ENCODE results near the gene ZDHHC1. TPM values are rescaled to one million over a fixed set of nuclear protein-coding genes. Genes with fewer than 3 reads are reported as not detected.
"Not testable (repeated sequence)": the region's sequence is repeated elsewhere in the genome, so short reads cannot be mapped to it uniquely, and the experiment has no call there.

ZDHHC1 gene
- total RNA-seq, 1 experiment from 2014 or later = 4.1 TPM

DNA sequence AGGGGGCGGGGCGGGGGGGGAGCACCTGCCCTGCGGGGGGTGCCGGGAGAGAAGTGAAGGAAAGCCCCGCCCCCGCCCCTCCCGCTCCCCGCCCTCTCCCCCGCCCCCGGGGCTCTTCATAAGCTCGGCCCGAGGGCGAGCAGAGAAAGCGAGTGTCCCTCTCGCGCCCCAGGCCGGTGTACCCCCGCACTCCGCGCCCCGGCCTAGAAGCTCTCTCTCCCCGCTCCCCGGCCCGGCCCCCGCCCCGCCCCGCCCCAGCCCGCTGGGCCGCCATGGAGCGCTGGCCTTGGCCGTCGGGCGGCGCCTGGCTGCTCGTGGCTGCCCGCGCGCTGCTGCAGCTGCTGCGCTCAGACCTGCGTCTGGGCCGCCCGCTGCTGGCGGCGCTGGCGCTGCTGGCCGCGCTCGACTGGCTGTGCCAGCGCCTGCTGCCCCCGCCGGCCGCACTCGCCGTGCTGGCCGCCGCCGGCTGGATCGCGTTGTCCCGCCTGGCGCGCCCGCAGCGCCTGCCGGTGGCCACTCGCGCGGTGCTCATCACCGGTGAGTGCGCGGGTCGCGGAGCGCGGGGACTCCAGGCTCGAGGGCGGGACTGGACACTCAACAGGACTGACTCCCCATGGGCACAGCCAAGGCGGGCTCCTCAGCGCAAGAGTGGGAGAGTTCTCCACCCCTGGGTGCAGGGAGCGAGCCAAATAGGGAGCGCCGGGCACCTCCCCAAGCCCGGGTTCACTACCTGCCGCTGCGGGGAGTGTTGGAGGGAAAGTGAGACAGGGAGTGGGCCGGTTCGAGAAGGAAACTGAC, 14.9 kb upstream of the ZDHHC1 start, which contains the start of gene HSD11B2:
TSS of gene HSD11B2 (plus strand) at position 145 of the 798 bp plus-strand sequence. CDS start at position 273, 128 bp downstream.
- DNase-seq (ENCODE audit: low read depth) = no peak

DNA sequence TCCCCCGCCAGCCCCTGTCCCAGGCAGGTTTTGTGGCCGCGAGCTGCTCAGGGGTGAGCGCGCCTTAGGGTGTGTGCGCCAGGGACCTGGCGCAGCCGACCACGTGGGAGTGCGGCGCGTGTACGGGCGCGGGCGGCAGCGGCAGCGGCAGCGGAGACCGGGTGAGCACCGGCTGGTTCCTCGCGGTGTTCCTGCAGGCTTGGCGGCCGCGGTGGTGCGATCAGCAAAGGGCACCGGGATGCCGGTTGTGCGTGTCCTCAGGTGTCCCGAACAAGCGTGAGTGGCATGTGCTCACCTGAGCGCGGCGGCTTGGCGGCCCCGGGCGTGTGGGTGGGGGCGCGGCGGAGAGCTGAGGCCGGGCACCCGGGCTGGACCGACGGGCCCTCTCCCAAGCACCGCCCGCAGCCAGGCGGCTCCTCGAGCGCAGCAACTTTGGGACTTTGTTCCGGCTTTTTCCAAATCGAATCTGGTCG, 14.3 kb upstream of the ZDHHC1 start:
- DNase-seq (ENCODE audit: low read depth) = no peak

- DNase-seq (ENCODE audit: low read depth) = no peak
Observed at GRCh38 chr16:67429799-67430503, 13.7 kb upstream of the ZDHHC1 start.

DNA sequence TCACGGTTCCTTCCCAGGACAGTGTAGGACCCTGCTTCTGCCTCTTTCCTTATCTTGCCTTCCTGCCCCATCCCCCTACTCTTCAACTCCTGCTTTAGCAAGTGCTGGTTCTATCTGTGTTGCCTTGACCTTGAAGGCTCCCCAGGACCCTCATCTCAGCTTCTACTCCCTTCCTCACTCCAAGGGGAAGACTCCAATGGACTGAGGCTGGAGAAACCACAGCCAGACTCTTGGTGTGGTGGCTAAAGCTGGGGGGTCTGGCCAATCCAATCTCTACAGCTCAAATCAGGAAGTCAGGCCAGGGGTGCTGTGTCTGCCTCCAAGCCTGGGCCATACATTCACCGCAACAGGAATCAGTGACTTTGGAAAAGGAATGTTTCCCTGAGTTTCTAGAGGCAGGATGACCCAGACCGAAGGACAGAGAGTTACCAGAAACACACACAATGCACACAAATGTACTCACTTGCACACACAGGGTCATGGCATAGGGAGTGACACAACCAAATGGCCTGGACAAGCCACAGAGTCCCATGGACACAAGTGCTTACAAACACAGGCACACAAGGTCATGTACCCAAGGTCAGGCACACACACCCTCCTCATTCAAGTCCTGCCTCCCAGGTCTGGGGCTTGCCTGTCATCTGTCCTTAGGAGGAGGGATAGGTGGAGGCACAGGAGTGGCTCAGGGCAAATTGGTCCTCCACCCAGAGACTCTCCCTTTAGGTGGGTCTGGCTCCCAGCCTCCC, 12.9 kb upstream of the ZDHHC1 start:
- no peak for DNase-seq (ENCODE audit: low read depth)

- DNase-seq (ENCODE audit: low read depth) = peak; percentile 42
Observed at GRCh38 chr16:67428146-67428731, 12.0 kb upstream of the ZDHHC1 start.

- no peak for DNase-seq (ENCODE audit: low read depth)
Observed at GRCh38 chr16:67426950-67427349, 10.7 kb upstream of the ZDHHC1 start.

DNA sequence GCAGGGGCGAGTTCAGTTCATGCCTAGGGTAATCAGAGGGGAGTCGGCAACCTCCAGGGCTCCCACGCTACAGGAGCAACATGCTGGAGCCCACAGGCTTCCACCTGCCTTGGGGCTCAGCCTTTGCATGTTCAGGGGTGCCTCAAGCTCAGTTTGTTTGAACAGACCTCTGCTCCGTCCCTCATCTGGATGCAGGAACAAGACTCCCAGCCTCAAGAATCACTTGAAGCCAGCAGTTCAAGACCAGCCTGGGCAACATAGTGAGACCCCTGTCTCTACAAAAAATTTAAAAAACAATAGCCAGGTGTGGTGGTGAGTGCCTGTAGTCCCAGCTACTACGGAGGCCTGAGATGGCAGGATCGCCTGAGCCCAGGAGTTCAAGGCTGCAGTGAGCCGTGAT, 9.7 kb upstream of the ZDHHC1 start:
- DNase-seq (ENCODE audit: low read depth) = no peak

DNA sequence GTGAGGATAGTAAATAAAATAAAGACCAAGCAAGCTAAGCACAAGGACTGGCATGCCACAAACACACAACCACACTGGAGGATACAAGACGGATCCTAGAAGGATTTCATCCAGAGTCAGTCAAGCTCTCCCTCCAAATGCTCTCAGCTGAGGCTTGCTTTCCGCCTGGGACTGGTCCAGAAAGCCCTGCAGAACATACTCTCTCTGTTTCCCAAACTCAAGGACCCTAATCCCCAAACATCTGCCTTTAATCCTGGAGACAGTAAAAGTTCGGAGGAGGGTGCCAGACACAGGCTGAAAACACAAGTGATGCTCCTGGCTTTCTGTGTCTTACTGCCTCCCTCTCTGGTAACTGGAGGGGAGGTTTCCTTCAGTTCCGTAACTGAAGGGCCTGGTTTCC, 9.3 kb upstream of the ZDHHC1 start:
- no peak for DNase-seq (ENCODE audit: low read depth)

DNA sequence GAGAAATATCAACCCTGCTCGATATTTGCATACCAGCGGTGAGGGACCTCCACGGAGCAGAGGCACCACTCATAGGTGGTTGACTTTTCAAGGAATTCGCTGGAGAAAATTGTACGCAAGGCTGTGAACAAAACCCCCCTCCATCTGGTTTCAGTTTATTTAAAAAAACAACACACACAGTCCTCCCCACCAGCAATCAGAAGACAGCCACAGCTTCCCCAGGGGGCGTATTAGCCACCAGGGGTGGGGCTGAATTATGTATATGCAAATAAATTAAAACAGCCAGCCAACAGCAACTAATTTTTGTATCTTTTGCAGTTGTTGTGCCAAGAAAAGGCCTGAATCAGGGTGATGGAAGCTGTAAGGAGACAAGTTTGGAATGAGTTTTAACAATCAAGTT, 8.8 kb upstream of the ZDHHC1 start:
- DNase-seq (ENCODE audit: low read depth) = no peak

GRCh38 chr16:67424261-67424615, 8.0 kb upstream of the ZDHHC1 start:
- DNase-seq (ENCODE audit: low read depth) = no peak

GRCh38 chr16:67423611-67424260, 7.5 kb upstream of the ZDHHC1 start:
- no peak for DNase-seq (ENCODE audit: low read depth)

- DNase-seq (ENCODE audit: low read depth) = no peak
Observed at GRCh38 chr16:67423015-67423414, 6.7 kb upstream of the ZDHHC1 start.

GRCh38 chr16:67421030-67421429, 4.8 kb upstream of the ZDHHC1 start:
- DNase-seq (ENCODE audit: low read depth) = no peak

DNA sequence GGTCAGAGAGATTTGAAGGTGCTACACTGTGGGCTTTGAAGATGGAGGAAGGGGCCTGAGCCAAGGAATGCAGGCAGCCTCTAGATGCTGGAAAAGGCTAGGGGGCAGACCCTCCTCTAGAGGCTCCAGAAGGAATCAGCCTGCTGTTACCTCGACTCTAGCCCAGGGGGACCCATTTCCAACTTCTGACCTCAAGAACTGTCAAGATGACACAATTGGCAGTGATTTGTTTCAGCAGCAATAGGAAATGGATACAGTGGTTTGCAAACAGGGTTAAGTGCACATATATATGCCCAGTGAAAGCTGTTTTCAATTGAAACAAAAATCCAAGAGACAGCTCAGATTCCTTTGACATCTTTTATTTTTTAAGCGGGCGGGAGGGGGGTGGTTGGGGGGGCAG, 3.7 kb upstream of the ZDHHC1 start:
- no peak for DNase-seq (ENCODE audit: low read depth)

- peak; percentile 59 for DNase-seq (ENCODE audit: low read depth)
Observed at GRCh38 chr16:67419502-67419901, 3.2 kb upstream of the ZDHHC1 start.

DNA sequence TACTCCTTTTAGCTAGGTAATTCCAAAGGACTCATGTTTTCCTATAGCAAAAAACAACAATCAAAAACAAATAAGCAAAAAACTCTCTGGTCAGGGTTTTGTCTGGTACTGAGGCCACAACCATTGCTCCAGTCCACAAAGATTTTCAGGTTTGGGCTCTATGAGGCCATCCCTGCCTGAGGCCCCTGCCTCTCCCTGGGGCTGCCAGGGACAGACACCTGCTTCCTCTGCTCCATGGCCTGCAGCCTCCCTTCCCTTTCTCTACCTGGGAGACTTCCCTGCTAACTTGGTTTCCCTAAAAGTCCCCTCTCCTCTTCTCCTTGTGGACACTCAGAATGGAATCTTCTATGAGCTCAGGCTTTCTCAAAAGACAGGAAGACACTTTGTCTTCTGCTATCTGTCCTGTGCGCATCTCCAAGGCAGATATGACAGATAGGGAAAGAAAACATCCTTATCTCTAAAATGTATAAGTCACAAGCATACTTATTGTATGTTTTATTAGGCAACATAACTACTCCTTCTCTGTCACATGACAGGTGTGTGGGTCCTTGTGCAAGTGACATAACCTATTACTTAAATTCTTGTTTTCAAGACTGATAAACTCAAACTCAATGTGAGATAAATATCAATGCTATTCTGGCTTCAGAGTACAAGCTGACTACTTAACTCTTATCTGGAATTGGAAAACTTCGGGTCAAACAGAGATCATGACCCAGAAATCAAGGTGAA, 1.2 kb upstream of the ZDHHC1 start:
- no peak for DNase-seq (ENCODE audit: low read depth)

DNA sequence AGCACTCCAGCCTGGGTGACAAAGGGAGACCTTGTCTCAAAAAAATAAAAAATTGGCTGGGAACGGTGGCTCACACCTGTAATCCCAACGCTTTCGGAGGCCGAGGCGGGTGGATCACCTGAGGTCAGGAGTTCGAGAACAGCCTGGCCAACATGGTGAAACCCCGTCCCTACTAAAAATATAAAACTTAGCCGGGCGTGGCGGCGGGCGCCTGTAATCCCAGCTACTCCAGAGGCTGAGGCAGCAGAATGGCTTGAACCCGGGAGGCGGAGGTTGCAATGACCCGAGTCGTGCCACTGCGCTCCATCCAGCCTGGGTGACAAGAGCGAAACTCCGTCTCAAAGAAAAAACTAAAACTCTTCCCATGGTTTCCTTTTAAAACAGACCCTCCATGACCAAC, 856 bp downstream of the ZDHHC1 start:
- not testable (repeated sequence) for DNase-seq (ENCODE audit: low read depth)

- no peak for DNase-seq (ENCODE audit: low read depth)
Observed at GRCh38 chr16:67413978-67414911, 2.0 kb downstream of the ZDHHC1 start.

DNA sequence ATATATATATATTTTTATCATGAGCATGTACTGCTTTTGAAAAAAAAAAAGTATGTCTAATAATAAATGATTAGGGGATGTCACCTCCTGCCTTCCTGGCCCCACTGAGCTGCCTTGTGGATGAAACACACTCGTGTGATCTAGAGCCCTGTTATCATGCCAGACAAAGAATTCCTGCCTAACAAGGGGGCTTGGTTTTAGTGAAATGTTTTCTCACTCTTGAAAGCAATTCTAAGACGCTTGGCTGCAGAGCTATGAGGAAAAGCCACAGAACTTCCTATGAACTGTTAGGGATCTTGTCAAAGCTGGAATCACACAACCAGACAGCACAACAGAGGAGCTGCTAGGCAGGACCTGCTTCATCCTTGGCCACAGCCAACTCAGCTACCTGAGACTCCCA, 4.0 kb downstream of the ZDHHC1 start:
- DNase-seq (ENCODE audit: low read depth) = no peak

Measured in HT1080 (cell line).